Uterus (tissue), 4 donors: ENCODE results near the gene DDX51. TPM values are rescaled to one million over a fixed set of nuclear protein-coding genes. Genes with fewer than 3 reads are reported as not detected.

Experiments used
- DNase-seq, 2 donors: peaks; one replicate each; pipeline ENCODE4 v3.0.0-alpha.2; 2019 to 2020
- H3K27ac ChIP-seq, 2 donors: fragments of 200-600 bp; sonication (generic); 1 replicate in 1 of 2; 2 replicates in 1 of 2; pipeline ENCODE4 v1.5.1; 2016 to 2018
- H3K27me3 ChIP-seq, 2 donors: fragments of 200-600 bp; sonication (generic); one replicate each; pipeline ENCODE4 v1.5.1; 2018 to 2019; ENCODE audit warnings: control low read depth in 1 of 2
- H3K36me3 ChIP-seq, 2 donors: fragments of 200-600 bp; sonication (generic); one replicate each; pipeline ENCODE4 v1.5.1; 2019; ENCODE audit warnings: control low read depth in 1 of 2
- H3K4me1 ChIP-seq, 2 donors: fragments of 200-600 bp; sonication (generic); one replicate each; pipeline ENCODE4 v1.5.1; 2018 to 2019; ENCODE audit warnings: control low read depth in 1 of 2
- H3K4me3 ChIP-seq, 2 donors: fragments of 200-600 bp; sonication (generic); 1 replicate in 1 of 2; 2 replicates in 1 of 2; pipeline ENCODE4 v1.5.1; 2018 to 2019; ENCODE audit warnings: mild to moderate bottlenecking in 1 of 2
- H3K9me3 ChIP-seq, 2 donors: fragments of 200-600 bp; sonication (generic); one replicate each; pipeline ENCODE4 v1.5.1; 2019; ENCODE audit warnings: control low read depth in 1 of 2
- POLR2A ChIP-seq, 2 donors: fragments of 450-650 bp; IDR thresholded peaks; one replicate each; pipeline ENCODE4 v1.6.1; 2016; ENCODE audit warnings: antibody characterized with exemption in 2 of 2, mild to moderate bottlenecking in 1 of 2, moderate library complexity in 1 of 2
- intact Hi-C: fragments of 100-400 bp; cut with DNase I; formaldehyde crosslinking; loops from one replicate; pipeline ENCODE4 v1.15.1; 2023; ENCODE audit warnings: low total_unique reads
- total RNA-seq, 4 donors: library from RNA; depleted of rRNA in 3 of 4; stranded (reverse); fragments of >200 nt in 3 of 4; gene quantifications; one replicate each; pipeline versions ENCODE4 v1.1.0 to v1.2.4, GENCODE V29; 2014 to 2023
- TF ChIP-seq, protein P1 (sequence below), 4 experiments: fragments of 200-600 bp in 2 of 4; fragments of 450-650 bp in 2 of 4; sonication (generic) in 2 of 4; IDR thresholded peaks; one replicate each; pipeline ENCODE4 v1.5.1; 2016 to 2019; ENCODE audit warnings: antibody characterized with exemption in 4 of 4, mild to moderate bottlenecking in 2 of 4, moderate library complexity in 1 of 4
- donor health status: DM: yes; HTN: yes; CAD: no.

Gene DDX51
- total RNA-seq, 4 donors from 2014 or later: 7.9 to 53.3 (median 16.6) TPM

DNA sequence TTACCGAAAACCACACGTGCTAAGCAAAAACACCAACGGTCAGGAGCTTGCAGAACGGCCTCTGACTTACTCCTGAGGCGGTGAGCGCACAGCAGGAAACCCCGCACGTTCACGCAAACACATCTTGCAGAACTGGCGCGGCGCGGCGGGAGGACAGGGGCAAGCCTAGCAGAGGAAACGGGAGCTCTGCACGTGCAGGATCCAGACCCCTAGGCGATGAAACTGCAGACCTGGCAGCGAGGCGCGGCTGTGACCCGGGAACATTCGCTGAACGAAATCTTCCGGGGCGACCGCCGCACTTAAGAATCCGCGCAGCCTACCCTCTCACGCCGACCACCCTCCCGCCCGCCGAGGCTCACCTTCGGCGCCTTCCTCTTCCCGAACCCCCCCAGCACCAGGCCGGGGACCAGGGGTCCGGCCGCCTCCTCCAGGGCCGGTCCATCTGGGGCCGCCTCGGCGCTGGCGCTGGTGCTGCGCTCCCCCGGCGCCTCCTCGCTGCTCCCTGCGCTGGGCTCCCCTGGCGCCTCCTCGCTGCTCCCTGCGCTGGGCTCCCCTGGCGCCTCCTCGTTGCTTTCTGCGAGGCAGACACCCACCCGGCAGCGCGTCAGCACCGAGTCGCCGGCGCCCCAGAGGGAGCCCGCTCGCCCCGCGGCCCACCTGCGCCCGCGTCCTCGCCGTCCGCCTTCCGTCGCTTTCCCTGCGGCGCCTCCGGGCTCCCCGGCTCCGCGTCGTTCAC, 615 bp downstream of the DDX51 start:
- H3K4me3 ChIP-seq: peak overlapping the region; percentile 45 to 90
- H3K27me3 ChIP-seq: no peaks in the 10 kb centered on the region
- intact Hi-C loops: no loop called here
- peak in 1 of 2 donors; percentile 11 for DNase-seq
- no peak for TF ChIP-seq POLR2A (IDR thresholded peaks at IDR 0.05)
- H3K36me3 ChIP-seq: no peaks in the 10 kb centered on the region
- peaks cover 0 to 20% of the 10 kb centered on the region in 2 donors for H3K4me1 ChIP-seq
- peak overlapping the region; percentile 41 to 95 for H3K27ac ChIP-seq
- H3K9me3 ChIP-seq: no peaks in the 10 kb centered on the region

DNA sequence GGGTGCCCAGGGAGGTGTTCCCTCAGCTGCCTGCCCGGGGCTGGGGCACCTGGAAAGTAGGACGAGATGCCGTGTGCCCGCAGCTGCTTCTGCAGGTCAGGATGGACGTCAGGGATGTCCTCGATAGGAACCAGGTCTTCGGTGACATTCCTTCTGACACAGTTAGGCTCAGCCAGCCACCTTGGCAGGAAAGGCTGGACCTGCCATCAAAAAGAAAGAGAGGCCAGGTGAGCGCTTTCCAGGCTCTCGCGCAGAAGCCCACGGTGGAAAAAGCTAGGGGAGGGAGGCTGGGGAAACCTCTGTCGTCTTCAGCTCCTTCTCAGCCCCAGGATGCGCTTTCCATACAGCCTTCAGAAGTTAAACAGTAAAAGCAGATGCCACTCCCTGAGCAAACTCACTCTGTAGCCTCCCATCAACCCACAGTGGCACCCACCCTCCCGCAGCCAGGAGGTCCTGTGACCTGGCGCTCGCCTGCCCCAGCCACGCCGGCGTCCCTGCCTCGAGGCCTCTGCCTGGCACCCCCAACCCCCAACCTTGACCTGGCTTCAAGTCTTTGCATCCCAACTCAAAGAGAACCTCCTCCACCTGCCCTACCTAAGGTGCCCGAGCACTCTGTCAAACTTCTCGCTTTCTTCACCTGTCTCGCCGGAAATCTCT, 1.3 kb downstream of the DDX51 start:
- Histone ChIP-seq H3K4me3 (peak overlapping the region; percentile 45 to 90), H3K9me3 (no peaks in the 10 kb centered on the region), H3K4me1 (peaks cover 0 to 20% of the 10 kb centered on the region in 2 donors), H3K27me3 (no peaks in the 10 kb centered on the region), H3K36me3 (no peaks in the 10 kb centered on the region), H3K27ac (no peak overlapping the region)
- TF ChIP-seq, protein P1, sequence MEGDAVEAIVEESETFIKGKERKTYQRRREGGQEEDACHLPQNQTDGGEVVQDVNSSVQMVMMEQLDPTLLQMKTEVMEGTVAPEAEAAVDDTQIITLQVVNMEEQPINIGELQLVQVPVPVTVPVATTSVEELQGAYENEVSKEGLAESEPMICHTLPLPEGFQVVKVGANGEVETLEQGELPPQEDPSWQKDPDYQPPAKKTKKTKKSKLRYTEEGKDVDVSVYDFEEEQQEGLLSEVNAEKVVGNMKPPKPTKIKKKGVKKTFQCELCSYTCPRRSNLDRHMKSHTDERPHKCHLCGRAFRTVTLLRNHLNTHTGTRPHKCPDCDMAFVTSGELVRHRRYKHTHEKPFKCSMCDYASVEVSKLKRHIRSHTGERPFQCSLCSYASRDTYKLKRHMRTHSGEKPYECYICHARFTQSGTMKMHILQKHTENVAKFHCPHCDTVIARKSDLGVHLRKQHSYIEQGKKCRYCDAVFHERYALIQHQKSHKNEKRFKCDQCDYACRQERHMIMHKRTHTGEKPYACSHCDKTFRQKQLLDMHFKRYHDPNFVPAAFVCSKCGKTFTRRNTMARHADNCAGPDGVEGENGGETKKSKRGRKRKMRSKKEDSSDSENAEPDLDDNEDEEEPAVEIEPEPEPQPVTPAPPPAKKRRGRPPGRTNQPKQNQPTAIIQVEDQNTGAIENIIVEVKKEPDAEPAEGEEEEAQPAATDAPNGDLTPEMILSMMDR (IDR thresholded peaks at IDR 0.05): no peak
- TF ChIP-seq POLR2A (IDR thresholded peaks at IDR 0.05): no peak
- peak in 1 of 2 donors; percentile 11 for DNase-seq
- intact Hi-C loops: no loop called here

DNA sequence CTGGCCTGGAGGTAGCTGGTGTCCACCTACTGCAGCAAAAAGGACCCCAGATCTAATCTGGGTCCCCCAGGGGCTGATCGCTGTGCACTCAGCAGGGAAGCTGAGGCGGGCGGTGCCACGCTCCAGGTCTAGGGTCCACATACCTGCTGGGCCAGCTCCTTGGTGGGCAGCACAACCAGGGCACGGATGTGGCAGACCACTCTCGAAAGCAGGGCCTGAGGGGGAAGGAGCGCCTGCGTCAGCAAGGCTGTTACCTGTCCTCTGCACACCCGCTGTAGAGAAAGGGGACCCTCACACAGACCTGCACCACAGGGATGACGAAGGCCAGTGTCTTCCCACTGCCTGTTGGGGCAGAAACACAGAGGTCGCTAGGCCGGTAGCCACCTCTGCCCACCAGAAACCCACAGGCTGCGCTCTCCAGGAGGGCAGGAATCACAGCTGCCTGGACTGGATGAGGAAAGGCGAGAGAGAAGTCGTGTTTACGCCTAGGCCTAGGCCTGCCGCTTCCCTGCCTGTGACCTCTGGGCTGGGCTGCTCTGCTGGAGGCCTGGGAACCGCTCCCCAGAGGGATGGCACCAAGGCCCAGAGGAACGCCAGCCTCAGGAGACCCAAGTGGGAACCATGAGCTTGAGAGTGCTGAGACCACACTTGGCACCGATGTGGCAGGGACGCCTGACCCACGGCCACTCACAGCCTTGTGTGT, 2.0 kb downstream of the DDX51 start:
- no peak overlapping the region for H3K27ac ChIP-seq
- no peak overlapping the region for H3K4me3 ChIP-seq
- TF ChIP-seq POLR2A (IDR thresholded peaks at IDR 0.05): no peak
- TF ChIP-seq, protein P1 (IDR thresholded peaks at IDR 0.05): no peak
- no peaks in the 10 kb centered on the region for H3K9me3 ChIP-seq
- peaks cover 0 to 20% of the 10 kb centered on the region in 2 donors for H3K4me1 ChIP-seq
- no peaks in the 10 kb centered on the region for H3K27me3 ChIP-seq
- H3K36me3 ChIP-seq: no peaks in the 10 kb centered on the region
- peak in 1 of 2 donors; percentile 14 for DNase-seq
- intact Hi-C loops: no loop called here

DNA sequence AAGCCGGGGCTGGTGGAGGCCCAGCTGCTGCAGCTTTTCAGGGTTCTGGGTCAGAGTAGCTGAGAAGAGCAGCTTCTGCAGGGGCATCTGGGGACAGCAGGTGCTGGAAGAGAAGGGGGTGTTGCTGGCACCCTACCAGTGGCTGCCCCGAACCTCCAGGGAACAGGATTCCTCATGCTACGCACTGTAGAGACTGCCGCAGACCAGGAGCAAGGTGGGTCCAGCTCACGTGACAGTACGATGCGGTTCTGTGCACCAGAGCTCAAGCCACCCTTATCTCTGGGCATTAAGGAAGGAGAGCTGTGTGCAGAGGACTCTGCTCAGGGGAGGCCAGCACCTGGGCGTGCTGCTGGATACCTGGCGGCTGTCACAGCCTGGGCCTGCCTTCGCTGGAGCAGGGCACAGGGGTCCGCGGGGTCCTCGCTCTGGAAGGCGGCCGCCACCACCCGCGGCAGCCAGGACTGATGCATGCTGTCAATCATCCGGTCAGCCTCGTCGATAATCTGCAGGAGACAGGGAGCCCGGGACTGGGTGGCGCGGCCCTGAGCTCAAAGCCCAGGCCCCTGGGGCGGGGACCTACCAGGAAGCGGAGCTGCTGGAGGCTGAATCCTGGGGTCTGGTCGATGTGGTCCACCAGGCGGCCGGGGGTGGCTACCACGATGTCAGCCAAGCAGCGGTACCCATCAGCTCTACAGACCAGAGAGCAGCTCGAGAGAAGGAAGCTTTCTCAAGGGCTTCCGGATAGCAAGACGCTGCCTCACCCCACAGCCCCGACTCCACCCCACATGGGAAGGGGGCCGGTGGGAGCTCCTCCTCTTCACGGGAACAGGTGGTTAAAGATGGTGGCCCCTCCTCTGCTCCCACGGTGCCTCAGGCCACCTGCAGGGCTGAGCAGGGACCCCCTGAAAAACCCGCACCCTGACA, 2.9 kb downstream of the DDX51 start:
- Histone ChIP-seq H3K4me3 (no peak overlapping the region), H3K27ac (no peak overlapping the region), H3K36me3 (no peaks in the 10 kb centered on the region), H3K4me1 (peaks cover 0 to 20% of the 10 kb centered on the region in 2 donors), H3K9me3 (no peaks in the 10 kb centered on the region), H3K27me3 (no peaks in the 10 kb centered on the region)
- intact Hi-C loops: no loop called here
- peak in 1 of 2 donors; percentile 11 for DNase-seq
- TF ChIP-seq, protein P1 (IDR thresholded peaks at IDR 0.05): no peak
- TF ChIP-seq POLR2A (IDR thresholded peaks at IDR 0.05): no peak

DNA sequence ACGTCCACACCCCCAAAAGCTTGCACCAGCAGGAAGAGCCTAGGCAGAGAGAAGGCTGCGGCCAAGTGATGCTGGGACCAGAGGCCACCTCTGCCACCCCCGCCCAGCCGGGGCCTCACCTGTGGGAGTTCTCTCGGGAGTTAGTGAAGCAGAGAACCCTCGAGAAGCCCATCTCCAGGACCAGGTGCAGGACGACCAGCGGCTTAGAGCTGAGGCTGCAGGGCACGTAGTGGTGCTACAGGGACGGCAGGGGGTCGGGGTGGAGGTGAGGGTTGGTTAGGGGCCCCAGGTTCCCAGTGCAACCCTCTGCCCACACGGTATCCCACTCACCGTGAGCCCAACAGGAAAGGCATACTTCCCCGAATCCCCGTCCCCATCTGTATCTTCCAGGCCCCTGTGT, 3.6 kb downstream of the DDX51 start:
- intact Hi-C loops: no loop called here
- no peaks in the 10 kb centered on the region for H3K36me3 ChIP-seq
- H3K4me3 ChIP-seq: no peak overlapping the region
- DNase-seq: peak in 1 of 2 donors; percentile 10
- no peak overlapping the region for H3K27ac ChIP-seq
- no peak for TF ChIP-seq POLR2A (IDR thresholded peaks at IDR 0.05)
- TF ChIP-seq, protein P1 (IDR thresholded peaks at IDR 0.05): no peak
- H3K27me3 ChIP-seq: no peaks in the 10 kb centered on the region
- H3K4me1 ChIP-seq: peaks cover 0 to 17% of the 10 kb centered on the region in 2 donors
- no peaks in the 10 kb centered on the region for H3K9me3 ChIP-seq
